Stimulated activated CD4-positive, alpha-beta T cell treated with anti-CD3 and anti-CD28 coated beads, Interleukin-15, amount 100 ng/mL, for 48 hours (primary cell): ENCODE measurements around the gene USH2A.
"Not testable (repeated sequence)": the region's sequence is repeated elsewhere in the genome, so short reads cannot be mapped to it uniquely, and the experiment has no call there.

Source experiments
- DNase-seq, 2 donors: peaks; one replicate each; pipeline ENCODE4 v3.0.0-alpha.2; 2020; ENCODE audit warnings: low read depth in 2 of 2

The USH2A gene

DNA sequence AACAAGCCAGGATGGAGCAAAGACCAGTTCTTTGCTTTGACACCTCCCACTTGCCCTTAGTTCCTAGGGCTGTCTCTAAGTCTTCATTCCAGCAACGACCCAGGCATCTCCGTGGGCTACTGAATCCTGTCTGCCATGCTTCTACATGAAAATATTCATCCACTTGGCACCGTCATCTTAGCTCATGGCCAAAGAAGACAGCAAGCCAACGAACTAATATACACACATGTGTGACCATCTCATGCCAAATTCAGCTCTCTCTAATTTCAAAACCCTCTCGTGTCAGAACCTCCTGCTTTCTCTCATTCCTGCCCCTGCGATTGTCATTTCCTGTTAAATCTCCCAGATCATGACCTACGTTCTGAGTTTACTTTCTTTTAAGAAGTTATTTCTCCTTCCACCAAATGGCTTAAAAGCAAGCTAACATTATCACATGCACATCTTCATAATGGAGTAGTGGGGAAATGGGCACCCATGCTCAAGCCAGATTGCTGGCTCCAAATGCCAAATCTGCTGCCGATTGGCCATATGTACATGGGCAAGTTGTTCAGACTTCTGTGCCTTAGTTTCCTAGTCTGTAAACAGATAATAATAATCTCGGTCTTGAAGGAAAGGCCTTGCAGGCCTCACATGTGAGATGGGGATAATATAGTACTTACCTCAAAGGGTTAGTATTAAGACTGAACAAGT, 373.4 kb downstream of the USH2A start:
- no peak for DNase-seq

DNA sequence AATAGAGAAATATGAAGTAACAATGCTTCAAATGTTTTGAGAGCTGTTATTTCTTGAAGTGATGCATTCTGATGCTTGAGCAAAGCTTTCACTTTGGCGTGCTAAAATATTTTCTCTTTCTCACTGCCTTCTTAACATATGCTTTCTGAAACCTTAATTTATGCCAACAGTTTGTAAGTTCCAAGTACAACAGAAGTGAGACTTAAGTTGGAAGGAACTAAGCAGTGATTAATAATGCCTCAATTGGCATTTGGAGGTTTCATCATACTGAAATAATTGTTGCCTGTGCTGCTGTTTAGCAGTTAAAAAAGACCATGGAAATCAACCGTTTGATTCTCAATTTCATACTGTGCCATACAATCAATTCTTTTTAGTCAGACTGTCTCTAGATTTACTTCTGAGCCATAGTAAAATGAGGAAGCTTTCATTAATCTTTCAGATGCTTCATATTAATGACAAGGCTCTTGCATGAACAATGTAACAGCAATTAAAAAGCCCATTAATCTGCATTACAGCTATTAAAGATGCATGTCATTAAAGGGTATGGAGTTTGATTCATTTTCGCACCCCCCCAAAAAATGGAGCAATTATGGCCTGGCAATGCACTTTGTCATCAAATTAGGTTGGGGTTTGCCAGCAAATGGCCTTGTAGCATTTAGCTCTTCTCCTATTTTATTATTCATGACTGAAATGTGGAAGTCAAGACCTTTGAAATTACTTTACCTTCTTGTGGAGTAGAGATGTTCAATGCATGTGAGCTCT, 375.3 kb downstream of the USH2A start:
- DNase-seq, result no peak

DNA sequence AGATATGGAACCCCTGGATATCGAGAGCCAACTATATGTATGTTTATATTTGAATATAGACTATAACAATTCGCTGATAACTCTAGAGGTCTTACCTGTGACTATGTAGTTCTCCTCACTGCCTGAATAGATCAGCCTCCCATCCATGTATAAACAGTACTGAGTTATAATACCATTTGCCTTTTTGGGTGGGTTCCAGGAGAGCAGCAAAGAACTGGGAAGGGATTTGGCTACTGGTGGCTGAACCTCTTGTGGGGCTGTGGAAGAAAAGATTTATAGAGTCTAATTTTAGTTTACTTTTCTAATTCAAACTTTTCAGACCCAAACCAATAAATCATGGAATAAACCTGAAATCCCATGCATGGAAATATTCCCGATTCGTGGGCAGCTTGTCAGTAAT, 376.9 kb downstream of the USH2A start:
- DNase-seq, result no peak

DNA sequence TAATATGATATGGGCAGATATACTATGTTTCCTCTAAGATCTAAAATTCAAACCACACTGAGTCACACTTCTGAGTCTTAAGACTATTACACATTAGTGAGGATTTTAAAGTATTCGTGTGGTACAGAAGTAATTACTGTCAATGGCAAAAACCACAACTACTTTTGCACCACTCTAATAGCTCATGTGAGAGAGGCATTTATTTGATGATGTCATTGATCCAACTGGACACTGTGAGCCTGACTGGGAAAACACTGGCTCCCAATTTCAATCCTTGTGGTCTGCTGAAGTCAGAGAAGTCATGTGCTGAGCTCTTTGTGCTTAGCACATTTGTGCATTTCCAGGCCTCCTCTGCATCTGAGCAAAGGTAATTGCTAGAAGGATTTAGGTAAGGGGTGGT, 377.8 kb downstream of the USH2A start:
- DNase-seq, result no peak

DNA sequence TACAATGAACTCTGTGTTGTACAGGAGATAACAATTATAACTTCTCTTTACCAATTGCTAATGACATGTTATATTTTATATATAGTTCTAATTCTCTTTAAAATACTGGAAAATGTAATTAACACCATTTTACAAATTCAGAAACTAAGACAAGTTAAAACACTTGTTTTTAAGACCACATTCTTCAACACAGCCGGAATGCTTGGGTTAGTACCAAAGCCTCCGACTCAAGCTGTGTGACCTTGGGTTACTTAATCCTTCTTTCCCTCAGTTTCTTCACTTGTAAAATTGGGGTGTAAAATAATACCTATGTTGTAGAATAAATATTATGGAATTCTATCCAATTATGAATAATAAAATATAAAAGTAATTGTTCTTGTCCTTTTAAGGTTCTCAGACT, 378.7 kb downstream of the USH2A start:
- no peak for DNase-seq

DNA sequence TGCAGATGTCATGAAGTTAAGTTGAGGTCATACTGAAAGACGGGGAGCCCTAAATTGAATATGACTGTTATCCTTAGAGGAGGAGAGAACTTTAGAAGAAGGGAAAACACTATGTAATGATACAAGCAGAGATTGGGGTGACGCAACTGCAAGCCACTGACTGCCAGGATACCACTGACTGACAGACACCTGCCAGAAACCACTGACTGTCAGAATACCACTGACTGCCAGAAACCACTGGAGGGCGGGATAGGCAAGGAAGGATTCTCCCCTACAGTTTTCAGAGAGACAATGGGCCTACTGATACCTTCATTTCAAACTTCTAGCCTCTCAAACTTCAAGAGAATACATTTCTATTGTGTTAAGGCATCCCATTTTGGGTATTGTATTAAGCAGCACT, 388.7 kb downstream of the USH2A start:
- no peak for DNase-seq

DNA sequence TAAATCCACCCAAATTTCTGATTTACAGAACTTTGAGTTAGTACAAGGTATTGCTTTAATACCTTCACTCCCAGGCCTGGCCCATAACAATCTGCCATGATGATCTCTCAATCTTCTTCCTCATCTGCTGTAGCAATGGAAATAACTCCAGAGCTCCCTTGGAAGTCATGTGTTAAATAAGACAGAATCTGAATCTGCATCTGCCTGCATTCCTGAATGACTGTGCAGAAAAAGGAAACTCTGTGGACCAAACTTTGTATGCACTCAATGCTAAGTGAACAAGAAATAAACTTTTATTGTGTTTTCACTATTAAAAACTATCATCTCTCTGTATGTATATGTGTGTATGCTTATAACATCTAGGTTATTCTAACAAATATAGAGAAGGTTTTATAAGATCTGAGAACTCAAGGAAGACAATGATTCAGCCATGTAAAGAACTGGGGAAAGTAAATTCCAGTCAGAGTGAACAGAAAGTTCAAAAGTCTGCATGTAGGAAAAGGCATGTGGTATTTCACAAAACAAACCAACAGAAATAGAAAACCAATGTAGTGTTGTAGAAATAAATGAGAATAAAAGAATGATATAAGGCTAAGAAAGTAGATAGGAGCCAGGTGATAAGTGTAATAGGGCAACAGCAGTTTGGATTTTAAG, 390.2 kb downstream of the USH2A start:
- DNase-seq, result no peak

DNA sequence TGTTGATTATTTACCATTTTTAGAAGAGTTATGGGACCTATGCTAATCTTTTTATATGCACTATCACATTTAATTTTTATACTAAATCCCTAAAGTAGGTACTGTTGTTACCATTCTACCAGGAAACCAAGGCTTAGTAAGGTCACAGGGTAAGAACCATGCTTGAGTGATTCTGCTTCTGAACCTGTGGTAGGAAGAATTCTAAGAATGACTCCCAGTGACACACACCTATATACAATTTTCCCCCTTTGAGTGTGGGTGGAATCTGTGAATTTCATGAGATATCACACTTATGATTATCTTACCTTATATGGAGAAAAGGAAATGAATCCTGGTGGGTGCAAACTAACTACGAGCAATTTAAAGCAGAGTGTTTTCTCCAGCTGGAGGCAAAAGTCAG, 391.0 kb downstream of the USH2A start:
- no peak for DNase-seq

DNA sequence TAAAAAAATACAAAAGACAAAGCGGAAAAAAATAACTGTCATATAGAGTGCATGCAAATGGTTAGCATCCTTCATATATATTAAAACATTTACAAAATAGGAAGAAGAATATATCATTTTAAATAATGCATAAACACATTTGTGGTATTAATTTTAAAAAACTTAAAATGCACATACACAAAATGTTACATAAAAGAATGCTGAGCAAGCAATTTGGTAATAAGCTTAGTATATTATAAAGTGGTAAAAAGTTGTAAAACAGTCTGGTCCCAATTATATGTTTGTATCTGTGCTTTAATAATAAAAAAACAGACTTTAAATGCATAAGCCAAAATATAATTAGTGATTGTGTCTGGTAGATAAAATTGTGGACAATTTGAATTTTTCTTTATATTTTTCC, 394.6 kb downstream of the USH2A start:
- no peak for DNase-seq

DNA sequence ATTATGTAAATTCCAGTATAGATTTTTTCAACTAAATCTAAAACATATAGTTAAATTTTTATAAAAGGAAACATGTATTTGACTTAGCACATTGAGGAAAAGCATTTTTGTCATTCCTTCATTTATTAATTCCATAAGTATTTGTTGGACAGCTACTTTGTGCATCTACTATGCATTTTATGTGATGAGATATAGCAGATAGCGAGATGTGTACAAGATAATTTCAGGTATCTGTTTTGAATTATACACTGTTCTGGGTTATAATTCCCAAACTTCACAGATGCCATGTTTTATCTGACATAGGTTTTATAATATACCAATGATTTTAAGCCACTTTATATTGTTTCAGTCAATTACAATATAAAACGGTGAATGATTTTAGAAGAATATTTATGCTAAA, 398.7 kb downstream of the USH2A start:
- DNase-seq, result no peak

DNA sequence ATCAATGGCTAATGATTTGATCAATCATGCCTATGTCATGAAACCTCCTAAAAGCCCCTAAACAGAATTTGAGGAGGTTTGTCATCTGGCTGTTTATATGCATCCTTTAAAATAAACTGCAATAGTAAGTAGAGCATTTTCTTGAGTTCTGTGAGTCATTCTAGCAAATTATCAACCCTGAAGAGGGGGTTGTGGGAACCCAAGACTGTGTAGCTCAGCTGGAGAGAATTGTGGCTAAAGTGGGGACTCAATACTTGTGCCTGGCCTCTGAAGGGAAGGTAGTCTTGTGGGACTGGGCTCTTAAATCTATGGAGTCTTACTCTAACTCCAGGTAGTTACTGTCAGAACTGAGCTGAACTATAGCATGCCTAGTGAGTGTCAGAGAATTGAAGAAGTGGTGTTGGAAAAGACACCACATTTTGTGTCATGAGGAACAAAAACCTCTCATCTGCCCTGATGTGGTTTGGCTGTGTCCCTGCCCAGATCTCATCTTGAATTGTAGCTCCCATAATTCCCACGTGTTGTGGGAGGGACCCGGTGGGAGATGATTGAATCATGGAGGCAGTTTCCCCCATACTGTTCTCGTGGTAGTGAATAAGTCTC, 402.4 kb downstream of the USH2A start:
- DNase-seq, result no peak

DNA sequence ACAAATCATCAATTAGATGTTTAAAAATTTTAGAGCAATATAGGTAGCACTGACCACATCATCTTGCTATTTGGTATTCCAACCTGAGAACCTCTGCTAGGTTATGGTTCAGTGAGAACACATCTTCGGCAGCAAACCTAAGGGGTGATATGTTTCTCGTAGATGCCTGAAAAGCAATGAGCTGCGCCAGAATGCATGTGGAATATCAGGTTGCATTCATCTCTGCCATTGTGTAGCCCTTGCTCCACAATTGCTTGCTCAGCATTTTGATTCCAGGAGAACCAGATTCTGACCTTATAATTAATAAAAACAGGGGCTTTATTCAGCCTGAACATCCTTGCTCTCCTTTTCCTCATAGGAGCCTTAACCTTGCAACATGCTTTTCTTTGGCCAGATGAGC, 408.1 kb downstream of the USH2A start:
- no peak for DNase-seq

DNA sequence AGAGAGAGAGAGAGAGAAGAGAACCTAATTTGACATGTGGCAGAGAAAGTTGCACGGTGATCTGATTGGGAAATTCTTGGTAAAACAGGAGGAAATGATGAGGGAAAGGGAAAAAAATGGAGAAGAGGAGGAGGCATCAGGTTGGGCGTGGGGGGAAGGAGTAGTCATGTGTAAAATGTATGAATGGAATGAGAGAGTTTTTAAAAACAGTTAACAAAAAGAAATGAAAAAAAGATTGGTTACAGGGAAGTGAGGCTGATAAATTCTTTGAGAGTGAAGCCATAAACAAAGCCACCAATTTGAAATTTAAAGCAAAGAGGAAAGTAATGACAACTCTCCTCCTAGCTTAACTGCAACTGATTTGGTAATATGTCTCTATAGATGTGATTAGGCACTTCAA, 409.2 kb downstream of the USH2A start:
- no peak for DNase-seq

DNA sequence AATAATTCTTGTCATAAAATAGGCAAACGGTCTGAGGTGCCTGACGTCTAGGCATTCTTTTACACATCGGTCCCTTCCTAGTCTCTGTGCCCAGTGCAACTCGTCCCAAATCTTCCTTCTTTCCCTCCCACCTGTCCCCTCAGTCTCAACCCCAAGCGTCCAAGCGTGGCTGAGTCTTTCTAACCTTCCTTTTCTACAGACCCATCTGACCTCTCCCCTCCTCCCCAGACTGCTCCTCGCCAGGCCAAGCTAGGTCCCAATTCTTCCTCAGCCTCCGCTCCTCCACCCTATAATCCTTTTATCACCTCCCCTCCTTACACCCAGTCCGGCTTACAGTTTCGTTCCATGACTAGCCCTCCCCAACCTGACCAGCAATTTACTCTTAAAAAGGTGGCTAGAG, 413.8 kb downstream of the USH2A start:
- DNase-seq, result not testable (repeated sequence)

DNA sequence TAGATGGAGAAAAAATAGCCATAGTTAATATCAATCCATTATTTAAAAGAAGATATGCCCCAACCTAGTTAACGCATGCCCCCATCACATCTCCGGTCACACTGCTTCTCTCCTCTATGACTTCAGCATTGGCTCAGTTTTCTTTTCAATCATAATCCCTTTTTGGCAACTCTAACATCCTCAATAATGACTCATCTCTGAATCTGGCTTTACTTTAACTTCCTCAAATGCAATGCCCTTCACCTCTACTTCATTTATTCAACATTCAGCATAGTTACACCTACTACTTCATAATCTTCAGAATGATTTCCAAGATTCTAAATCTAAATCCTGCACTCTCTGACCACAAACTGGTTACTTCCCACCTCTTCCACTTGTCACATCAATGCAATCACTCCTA, 417.3 kb downstream of the USH2A start:
- DNase-seq, result no peak

DNA sequence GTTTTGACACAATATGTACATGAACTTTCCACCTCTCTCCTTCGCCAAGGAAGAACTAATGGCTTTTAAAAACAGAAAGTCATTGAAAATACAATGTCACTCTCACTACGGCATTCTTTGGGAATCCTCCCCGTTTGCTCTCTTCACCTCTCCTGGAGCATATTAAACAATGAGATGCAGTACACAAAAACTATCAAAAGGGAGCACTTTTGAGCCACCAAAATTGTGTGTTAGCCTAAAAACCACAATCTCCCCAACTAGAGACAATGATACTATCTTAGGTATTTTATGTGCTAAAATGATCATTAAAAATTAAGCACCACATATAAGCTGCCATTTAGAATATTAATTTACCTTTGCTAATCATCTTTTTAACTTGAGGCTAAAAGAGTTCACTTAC, 430.6 kb downstream of the USH2A start:
- DNase-seq, result no peak

DNA sequence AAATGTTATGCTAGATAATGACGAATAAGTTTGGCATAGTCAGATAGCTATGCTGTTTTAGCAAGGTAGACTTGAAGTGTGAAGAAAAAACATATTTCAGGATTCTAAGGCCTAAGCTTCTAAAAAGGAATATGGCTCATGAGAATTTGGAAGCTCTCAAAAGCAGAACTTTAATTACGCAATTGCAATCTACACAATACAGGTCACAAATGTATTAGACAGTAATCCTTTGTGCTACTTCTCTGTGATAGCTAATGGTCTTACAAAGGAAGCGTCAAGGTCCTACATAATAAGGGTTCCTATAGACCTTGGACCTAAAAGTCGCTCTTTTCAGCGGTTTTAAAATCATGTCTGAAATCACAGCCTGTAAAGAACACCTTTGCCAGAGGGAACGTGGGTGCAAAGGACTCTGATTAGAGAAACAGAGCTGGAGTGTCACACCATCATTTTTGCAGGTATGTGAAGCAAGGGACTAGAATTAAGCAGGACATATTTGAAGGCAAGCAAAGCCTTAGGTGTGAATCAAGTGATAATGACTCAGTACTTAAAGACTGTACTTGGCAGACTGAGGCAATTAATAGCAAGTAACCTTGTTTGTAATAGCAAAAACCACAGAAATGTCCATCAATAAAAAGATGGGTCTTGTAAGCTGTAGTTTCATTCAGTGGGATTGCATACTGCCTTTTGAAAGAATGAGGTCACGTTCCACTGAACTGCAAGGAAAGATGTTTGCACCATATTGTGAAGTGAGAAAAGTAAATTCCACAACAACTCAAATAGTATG, 436.0 kb downstream of the USH2A start:
- DNase-seq, result no peak

DNA sequence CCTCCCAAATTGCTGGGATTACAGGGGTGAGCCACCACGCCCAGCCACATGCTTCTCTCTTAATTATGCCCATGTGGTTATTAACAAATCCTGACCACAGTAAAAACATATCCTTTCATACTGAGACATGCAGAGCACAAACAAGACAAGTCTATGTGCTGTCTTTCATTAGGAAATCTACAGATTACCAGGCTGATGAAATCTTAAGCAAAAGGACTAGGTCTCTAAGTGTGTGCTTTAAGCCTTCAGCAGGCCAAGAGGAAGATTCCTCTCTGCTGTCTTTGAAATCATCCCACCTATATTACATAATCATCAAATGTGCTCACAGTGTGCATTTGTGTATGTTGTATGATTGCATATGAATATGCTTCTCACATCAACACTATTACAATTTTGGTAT, 436.8 kb downstream of the USH2A start:
- no peak for DNase-seq

DNA sequence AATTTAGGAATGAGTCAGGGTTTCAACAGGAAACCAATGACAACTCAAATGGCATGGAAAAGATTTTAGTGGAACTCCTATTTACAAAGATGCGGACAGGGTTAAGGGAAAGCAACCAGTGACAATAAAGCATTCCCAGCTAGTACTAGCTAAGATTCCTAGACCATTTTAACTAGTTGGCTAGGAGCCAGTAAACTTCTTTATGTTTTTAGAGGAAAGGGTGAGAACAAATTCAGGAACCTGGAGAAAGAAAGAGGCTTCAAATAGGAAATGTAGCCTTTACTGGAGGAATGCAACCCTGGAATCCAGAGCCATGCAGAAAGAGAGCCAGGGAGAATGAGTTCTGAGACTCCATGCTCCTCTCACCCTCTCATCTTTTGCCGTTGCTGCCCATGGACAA, 439.6 kb downstream of the USH2A start:
- DNase-seq, result no peak

DNA sequence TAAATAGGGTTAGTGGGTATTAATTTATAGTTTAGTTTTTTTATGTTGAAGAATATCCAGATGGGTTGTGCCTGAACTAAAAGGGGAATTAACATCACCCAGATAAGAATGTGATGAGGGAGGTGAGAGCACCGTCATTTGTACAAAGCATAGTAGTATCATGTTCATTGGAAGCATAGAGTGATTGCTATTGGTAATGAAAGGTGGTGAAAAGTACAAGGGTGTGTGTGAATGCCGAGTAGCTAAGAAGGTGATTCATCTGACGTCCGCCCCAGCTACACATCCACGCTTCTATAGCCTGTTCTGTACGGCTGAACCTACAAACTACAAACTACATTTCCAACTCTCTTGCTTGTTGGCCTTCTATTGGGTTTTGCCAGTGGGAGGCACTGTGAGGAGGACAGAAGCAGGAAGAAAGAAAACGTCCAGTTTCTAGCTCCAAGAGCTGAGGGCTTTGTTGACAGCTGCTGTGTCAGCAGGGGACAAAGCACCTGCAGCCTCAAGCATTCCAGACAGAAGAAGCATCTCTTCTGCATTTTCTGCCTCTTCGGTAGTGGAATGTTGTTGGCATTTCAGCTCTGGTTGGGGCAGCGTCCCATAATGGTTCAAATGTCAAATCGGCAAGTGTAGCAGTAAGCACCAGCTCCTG, 451.3 kb downstream of the USH2A start:
- no peak for DNase-seq

DNA sequence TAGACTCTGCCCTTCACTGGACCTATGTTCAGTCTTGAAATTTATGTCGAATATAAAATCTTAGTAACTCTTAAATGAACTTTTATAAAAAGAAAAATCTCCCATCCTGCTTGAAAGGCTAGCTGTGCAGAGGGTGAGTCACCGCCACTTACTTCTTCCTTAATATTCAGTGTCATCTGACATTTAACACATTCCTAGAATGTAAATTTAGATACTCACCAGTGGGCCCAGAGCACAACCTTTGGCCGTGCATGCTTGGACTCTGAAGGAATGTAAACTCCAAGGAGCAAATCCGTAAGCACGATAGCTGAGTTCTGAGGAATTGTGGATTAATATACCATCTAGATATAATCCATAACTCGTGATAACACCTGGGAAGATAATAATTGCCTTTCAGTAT, 452.8 kb downstream of the USH2A start:
- DNase-seq, result no peak
